Motor neuron (in vitro differentiated cells): ENCODE data around the gene NUP107. TPM values are rescaled to one million over a fixed set of nuclear protein-coding genes. Genes with fewer than 3 reads are reported as not detected.
"Not testable (repeated sequence)": the region's sequence is repeated elsewhere in the genome, so short reads cannot be mapped to it uniquely, and the experiment has no call there.

ENCODE experiments used
- ATAC-seq, 8 experiments: fragments of 200-7000 bp; cut with Tn5 transposase; replicated peaks in 6 of 8; 2 replicates each; pipeline ENCODE4 v1.8.0; 2021; ENCODE audit warnings: mild to moderate bottlenecking in 8 of 8, moderate library complexity in 8 of 8
- H3K27ac ChIP-seq, 2 donors: fragments of 250-450 bp; sonication (Bioruptor Pico); 2 replicates each; pipeline ENCODE4 v1.9.0; 2021; ENCODE audit warnings: antibody characterized with exemption in 2 of 2, mild to moderate bottlenecking in 2 of 2, moderate library complexity in 1 of 2
- H3K4me1 ChIP-seq, 2 donors: fragments of 250-450 bp; sonication (Bioruptor Pico); replicated peaks in 1 of 2; 2 replicates each; pipeline ENCODE4 v1.6.1; 2021; ENCODE audit warnings: antibody characterized with exemption in 2 of 2, mild to moderate bottlenecking in 2 of 2, moderate library complexity in 1 of 2
- H3K4me3 ChIP-seq, 5 donors: fragments of 250-450 bp; sonication (Bioruptor Pico); 2 replicates each; pipeline ENCODE4 v1.9.0; 2021; ENCODE audit warnings: antibody characterized with exemption in 5 of 5, mild to moderate bottlenecking in 5 of 5, moderate library complexity in 4 of 5
- WGBS, 10 experiments: fragments of 450-650 bp; shearing (Covaris generic); methylation state at CpG; one replicate each; pipeline ENCODE4 v1.0.0; 2022; 5-methylcytosine and 5-hydroxymethylcytosine counted together
- in situ Hi-C, 9 experiments: fragments of 400-800 bp; cut with MboI; loops; one replicate each; pipeline ENCODE4 v1.15.0; 2021; ENCODE audit warnings: low sequenced_read_pairs in 9 of 9, low pct_unique_long_range_greater_than_20kb in 2 of 9; ENCODE audit not compliant: unreplicated experiment in 9 of 9
- total RNA-seq, 8 experiments: library from RNA; unstranded; fragments of 300-600 nt; gene quantifications; 2 replicates each; pipeline versions ENCODE4 v1.2.3 to v1.2.4, GENCODE V29; 2022

The NUP107 gene
- 100 to 1,000 TPM in 1 of 8 experiments, 10 to 100 TPM in 7; 32.7 to 102 (median 35.7) TPM for total RNA-seq

GRCh38 chr12:68686595-68687521, at the start of gene NUP107:
Gene NUP107 (plus strand): TSS chr12:68686978. CDS start chr12:68687066, 88 bp downstream.
- peak within 1 kb of the TSS; percentile 54 to 85 for H3K27ac ChIP-seq
- peaks cover 4 to 9% of the 10 kb centered on the region in 2 donors for H3K4me1 ChIP-seq
- H3K4me3 ChIP-seq = peak within 1 kb of the TSS; percentile 69 to 100 (median 93)
- 0 to 3% (median 0%) methylated on average over 1 to 15 of the region's 44 CpGs; no CpG with 5 or more reads in 3 of the 10 experiments for WGBS, 10 experiments
- in situ Hi-C loops = loop anchor here in 3 of 9 experiments (25.0 kb wide), 3 partner anchors 100 to 350 kb away; partner anchors contain the start of gene MDM1 (in 1 of the 3)
- peak; percentile 88 to 99 (median 96) for ATAC-seq

GRCh38 chr12:68637439-68637838, 49.3 kb upstream of the NUP107 start:
- WGBS, 10 experiments = 80 to 100% (median 100%) methylated on average over 1 to 3 of the region's 3 CpGs; no CpG with 5 or more reads in 2 of the 10 experiments
- in situ Hi-C loops, H3K27ac ChIP-seq, ATAC-seq, H3K4me1 ChIP-seq, H3K4me3 ChIP-seq: not testable (repeated sequence)

GRCh38 chr12:68638171-68638570, 48.6 kb upstream of the NUP107 start:
- ATAC-seq = no peak
- Histone ChIP-seq H3K4me1 (peaks cover 0 to 2% of the 10 kb centered on the region in 2 donors), H3K4me3 (no peak overlapping the region), H3K27ac (no peak overlapping the region)
- in situ Hi-C loops = no loop called here
- 56 to 100% (median 90%) methylated on average over 2 to 3 of the region's 3 CpGs; no CpG with 5 or more reads in 2 of the 10 experiments for WGBS, 10 experiments

GRCh38 chr12:68638721-68639395, 47.9 kb upstream of the NUP107 start:
- peaks cover 0 to 2% of the 10 kb centered on the region in 2 donors for H3K4me1 ChIP-seq
- 64 to 98% (median 89%) methylated on average over 2 to 11 of the region's 12 CpGs for WGBS, 10 experiments
- no peak overlapping the region for H3K4me3 ChIP-seq
- in situ Hi-C loops = no loop called here
- no peak overlapping the region for H3K27ac ChIP-seq
- no peak for ATAC-seq

GRCh38 chr12:68639396-68639767, 47.4 kb upstream of the NUP107 start:
- peaks cover 0 to 2% of the 10 kb centered on the region in 2 donors for H3K4me1 ChIP-seq
- no peak overlapping the region for H3K27ac ChIP-seq
- 89 to 100% (median 92%) methylated on average over 1 of the region's 1 CpG; no CpG with 5 or more reads in 3 of the 10 experiments for WGBS, 10 experiments
- in situ Hi-C loops = no loop called here
- no peak for ATAC-seq
- H3K4me3 ChIP-seq = no peak overlapping the region

- no peak overlapping the region for H3K4me3 ChIP-seq
- in situ Hi-C loops = no loop called here
- no peak overlapping the region for H3K27ac ChIP-seq
- WGBS, 10 experiments = 38 to 100% (median 95%) methylated on average over 1 to 5 of the region's 5 CpGs
- no peak for ATAC-seq
- H3K4me1 ChIP-seq = peaks cover 0 to 2% of the 10 kb centered on the region in 2 donors
Measured at GRCh38 chr12:68641138-68641537, 45.6 kb upstream of the NUP107 start.

- Histone ChIP-seq H3K27ac (no peak overlapping the region), H3K4me3 (no peak overlapping the region), H3K4me1 (no peaks in the 10 kb centered on the region)
- no peak for ATAC-seq
- in situ Hi-C loops = no loop called here
- 67 to 100% (median 90%) methylated on average over 1 to 5 of the region's 5 CpGs; no CpG with 5 or more reads in 2 of the 10 experiments for WGBS, 10 experiments
Measured at GRCh38 chr12:68646484-68646883, 40.3 kb upstream of the NUP107 start.

GRCh38 chr12:68647507-68647906, 39.3 kb upstream of the NUP107 start:
- in situ Hi-C loops = no loop called here
- Histone ChIP-seq H3K27ac (no peak overlapping the region), H3K4me1 (no peaks in the 10 kb centered on the region), H3K4me3 (no peak overlapping the region)
- no peak for ATAC-seq
- 40% methylated on average over 1 of the region's 1 CpG; no CpG with 5 or more reads in 9 of the 10 experiments for WGBS, 10 experiments

- no peak overlapping the region for H3K4me3 ChIP-seq
Measured at GRCh38 chr12:68648179-68648578, 38.6 kb upstream of the NUP107 start.

GRCh38 chr12:68665016-68665569, 21.7 kb upstream of the NUP107 start:
- in situ Hi-C loops = no loop called here
- Histone ChIP-seq H3K4me3 (no peak overlapping the region), H3K4me1 (peaks cover 0 to 4% of the 10 kb centered on the region in 2 donors), H3K27ac (no peak overlapping the region)
- WGBS, 10 experiments = 50 to 100% (median 90%) methylated on average over 2 to 3 of the region's 3 CpGs
- ATAC-seq = no peak

More at GRCh38 chr12:68648179-68648578, 38.6 kb upstream of the NUP107 start:
- no peak for ATAC-seq
- 63 to 100% (median 96%) methylated on average over 1 to 3 of the region's 3 CpGs for WGBS, 10 experiments
- Histone ChIP-seq H3K27ac (no peak overlapping the region), H3K4me1 (no peaks in the 10 kb centered on the region)
- in situ Hi-C loops = no loop called here

GRCh38 chr12:68667291-68667690, 19.5 kb upstream of the NUP107 start:
- in situ Hi-C loops = no loop called here
- ATAC-seq = no peak
- Histone ChIP-seq H3K27ac (no peak overlapping the region), H3K4me3 (no peak overlapping the region), H3K4me1 (peaks cover 0 to 4% of the 10 kb centered on the region in 2 donors)
- 86 to 100% (median 100%) methylated on average over 1 of the region's 1 CpG; no CpG with 5 or more reads in 3 of the 10 experiments for WGBS, 10 experiments

- no peak overlapping the region for H3K4me3 ChIP-seq
- peak in 2 of 8 experiments; percentile 16 to 54 for ATAC-seq
- peaks cover 0 to 4% of the 10 kb centered on the region in 2 donors for H3K4me1 ChIP-seq
- WGBS, 10 experiments = 25 to 29% methylated on average over 1 of the region's 1 CpG; no CpG with 5 or more reads in 8 of the 10 experiments
- no peak overlapping the region for H3K27ac ChIP-seq
- in situ Hi-C loops = no loop called here
Measured at GRCh38 chr12:68667896-68668295, 18.9 kb upstream of the NUP107 start.

GRCh38 chr12:68671179-68671578, 15.6 kb upstream of the NUP107 start:
- Histone ChIP-seq H3K4me1 (peaks cover 0 to 4% of the 10 kb centered on the region in 2 donors), H3K4me3 (no peak overlapping the region), H3K27ac (no peak overlapping the region)
- 0 to 96% (median 73%) methylated on average over 2 to 4 of the region's 4 CpGs; no CpG with 5 or more reads in 1 of the 10 experiments for WGBS, 10 experiments
- in situ Hi-C loops = no loop called here
- ATAC-seq = peak in 4 of 8 experiments; percentile 32 to 84 (median 54)
